ENCODE data around the gene BAD.

- TF ChIP-seq POLR2A (IDR thresholded peaks at IDR 0.05; ENCODE audit: low read depth, low read length) (no peak), POLR2AphosphoS5 (IDR thresholded peaks at IDR 0.05; ENCODE audit: low read depth, low read length) (no peak), TAF1 (IDR thresholded peaks at IDR 0.05; ENCODE audit: borderline replicate concordance, low read depth, low read length) (no peak)
Measured at GRCh38 chr11:64296236-64296635, 11.8 kb upstream of the BAD start.

All from GM12892 (cell line).